Activated T-helper 2 cell treated with anti-CD3 and anti-CD28 coated beads, Interferon-gamma antibody, Interleukin-2, Interleukin-4, amounts not matched to agents 10 μg/mL and 5 μg/mL and 100 μg/mL, durations not matched to agents 14 hours and 24 hours and 36 hours (primary cell): Measurements from ENCODE around the gene TBCB. TPM values are rescaled to one million over a fixed set of nuclear protein-coding genes. Genes with fewer than 3 reads are reported as not detected.
"Not testable (repeated sequence)": the region's sequence is repeated elsewhere in the genome, so short reads cannot be mapped to it uniquely, and the experiment has no call there.

Experiments
- DNase-seq: peaks from one replicate; pipeline ENCODE4 v3.0.0; 2021; ENCODE audit warnings: low spot score
- H3K27ac Mint-ChIP-seq: one replicate; pipeline ENCODE4 v1.8.0; 2021; ENCODE audit warnings: mixed read lengths
- H3K27me3 Mint-ChIP-seq: one replicate; pipeline ENCODE4 v1.8.0; 2021; ENCODE audit warnings: low read depth, mixed read lengths
- H3K36me3 Mint-ChIP-seq: one replicate; pipeline ENCODE4 v1.8.0; 2021; ENCODE audit warnings: low read depth, mixed read lengths
- H3K4me1 Mint-ChIP-seq: one replicate; pipeline ENCODE4 v1.8.0; 2021; ENCODE audit warnings: low read depth, mixed read lengths
- H3K4me3 Mint-ChIP-seq: one replicate; pipeline ENCODE4 v1.8.0; 2021; ENCODE audit warnings: low read depth, mild to moderate bottlenecking, moderate library complexity, mixed read lengths
- H3K9me3 Mint-ChIP-seq: one replicate; pipeline ENCODE4 v1.8.0; 2021; ENCODE audit warnings: mixed read lengths
- intact Hi-C: fragments of 100-400 bp; cut with micrococcal nuclease; formaldehyde crosslinking; loops from one replicate; pipeline ENCODE4 v1.15.1; 2023
- total RNA-seq: library from RNA; stranded (reverse); gene quantifications from 2 replicates; pipeline ENCODE4 v1.2.3, GENCODE V29; 2022

The TBCB gene
- total RNA-seq, 1 donor from 2014 or later = 143 TPM

DNA sequence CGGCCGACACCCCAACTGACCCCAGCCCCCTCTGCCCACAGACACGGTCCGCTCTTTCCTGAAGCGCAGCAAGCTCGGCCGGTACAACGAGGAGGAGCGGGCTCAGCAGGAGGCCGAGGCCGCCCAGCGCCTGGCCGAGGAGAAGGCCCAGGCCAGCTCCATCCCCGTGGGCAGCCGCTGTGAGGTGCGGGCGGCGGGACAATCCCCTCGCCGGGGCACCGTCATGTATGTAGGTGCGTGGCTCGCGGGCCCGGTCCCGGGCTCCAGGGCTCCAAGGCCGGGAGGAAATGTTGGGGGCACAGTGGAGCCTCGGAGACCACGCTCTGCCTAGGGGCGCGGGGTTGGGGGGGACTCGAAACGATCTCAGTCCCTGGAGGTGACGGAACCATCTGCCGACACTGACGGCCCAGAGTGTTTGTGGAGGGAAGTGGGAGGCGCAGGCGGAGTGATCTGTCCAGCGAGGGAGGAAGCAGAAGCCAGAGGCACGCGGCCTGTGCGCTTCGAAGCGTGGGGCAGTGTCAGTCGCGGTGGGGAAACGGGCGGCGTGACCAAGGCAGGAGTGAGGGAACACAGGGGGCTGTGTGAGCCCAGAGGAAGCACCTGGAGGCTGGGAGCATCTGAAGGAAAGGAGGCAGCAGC lies 6.3 kb downstream of the TBCB start:
- Mint-ChIP-seq H3K27ac (no peak overlapping the region), H3K36me3 (peaks cover 61% of the 10 kb centered on the region), H3K4me3 (no peak overlapping the region), H3K9me3 (no peaks in the 10 kb centered on the region), H3K27me3 (no peaks in the 10 kb centered on the region), H3K4me1 (peaks cover 10% of the 10 kb centered on the region)
- no peak for DNase-seq
- intact Hi-C loops = no loop called here

- Mint-ChIP-seq H3K27me3 (no peaks in the 10 kb centered on the region), H3K4me1 (peaks cover 9% of the 10 kb centered on the region), H3K9me3 (no peaks in the 10 kb centered on the region), H3K27ac (peak overlapping the region; percentile 24), H3K36me3 (peaks cover 38% of the 10 kb centered on the region), H3K4me3 (no peak overlapping the region)
- no peak for DNase-seq
- intact Hi-C loops = no loop called here
Measured at GRCh38 chr19:36125557-36125956, 10.3 kb downstream of the TBCB start.

GRCh38 chr19:36128392-36128736 lies 13.1 kb downstream of the TBCB start:
- H3K27ac Mint-ChIP-seq = peak overlapping the region; percentile 98
- H3K4me1 Mint-ChIP-seq = peaks cover 23% of the 10 kb centered on the region
- H3K27me3 Mint-ChIP-seq = no peaks in the 10 kb centered on the region
- peaks cover 25% of the 10 kb centered on the region for H3K36me3 Mint-ChIP-seq
- DNase-seq = no peak
- H3K4me3 Mint-ChIP-seq = peak overlapping the region; percentile 84
- H3K9me3 Mint-ChIP-seq = no peaks in the 10 kb centered on the region
- intact Hi-C loops = loop anchor here (2.0 kb wide), 1 partner anchor 86 kb away; the partner anchor contains the start of genes ZNF146 and ZNF565

GRCh38 chr19:36131221-36131620 lies 16.0 kb downstream of the TBCB start:
- DNase-seq, H3K27ac Mint-ChIP-seq, H3K9me3 Mint-ChIP-seq, H3K36me3 Mint-ChIP-seq, H3K4me3 Mint-ChIP-seq, H3K27me3 Mint-ChIP-seq: not testable (repeated sequence)
- intact Hi-C loops = loop anchor here (10.0 kb wide), 1 partner anchor 354 kb away; the partner anchor contains the start of gene ZNF566
- H3K4me1 Mint-ChIP-seq = peaks cover 24% of the 10 kb centered on the region

DNA sequence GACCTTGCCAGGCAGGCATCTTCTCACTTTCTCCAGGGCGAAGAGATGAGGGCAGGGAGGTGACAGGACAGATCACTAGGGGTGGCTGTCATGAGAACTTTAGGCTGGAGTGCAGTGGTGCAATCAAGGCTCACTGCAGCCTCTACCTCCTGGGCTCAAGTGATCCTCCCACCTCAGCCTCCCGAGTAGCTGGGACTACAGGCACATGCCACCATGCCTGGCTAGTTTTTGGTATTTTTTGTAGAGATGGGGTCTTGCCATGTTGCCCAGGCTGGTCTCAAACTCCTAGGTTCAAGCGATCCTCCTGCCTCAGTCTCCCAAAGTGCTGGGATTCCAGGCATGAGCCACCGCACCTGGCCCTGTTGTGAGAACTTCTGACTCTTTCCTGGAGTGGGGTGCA lies 19.6 kb downstream of the TBCB start:
- intact Hi-C loops = loop anchor here (10.0 kb wide), 1 partner anchor 350 kb away; the partner anchor contains the start of gene ZNF566
- H3K4me1 Mint-ChIP-seq = peaks cover 18% of the 10 kb centered on the region

DNA sequence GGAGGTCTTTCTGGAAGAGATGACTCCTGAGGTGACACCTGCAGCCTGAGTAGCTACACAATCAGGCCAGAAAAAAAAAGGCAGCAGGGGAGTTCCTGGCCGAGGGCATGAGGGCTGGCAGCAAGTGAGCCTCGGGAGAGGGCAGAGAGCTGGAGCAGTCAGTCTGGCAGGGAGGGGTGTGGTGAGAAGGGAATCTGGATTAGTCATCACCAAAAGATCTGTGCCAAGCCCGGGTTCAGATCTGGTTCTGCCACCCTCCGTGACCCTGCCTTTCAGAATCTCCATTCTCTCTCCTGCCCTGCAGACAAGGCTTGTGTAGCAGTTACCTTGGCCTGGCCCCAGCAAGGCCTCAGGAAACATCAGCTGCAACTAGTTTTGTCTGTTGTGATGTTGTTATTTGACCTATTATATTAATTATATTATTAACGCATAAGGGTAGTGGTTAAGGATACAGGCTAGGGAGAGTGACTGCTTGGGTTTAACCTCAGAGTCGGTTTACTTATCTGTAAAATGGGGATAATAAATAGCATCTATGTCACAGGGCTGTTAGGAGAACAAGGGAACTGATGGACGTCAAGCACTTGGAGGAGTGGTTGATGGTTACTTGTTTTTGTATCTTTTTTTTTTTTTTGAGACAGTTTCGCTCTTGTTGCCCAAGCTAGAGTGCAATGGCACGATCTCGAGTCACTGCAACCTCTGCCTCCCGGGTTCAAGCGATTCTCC lies 21.9 kb downstream of the TBCB start:
- Mint-ChIP-seq H3K27me3 (no peaks in the 10 kb centered on the region), H3K36me3 (peaks cover 15% of the 10 kb centered on the region), H3K4me1 (peaks cover 22% of the 10 kb centered on the region), H3K4me3 (no peak overlapping the region), H3K27ac (no peak overlapping the region), H3K9me3 (no peaks in the 10 kb centered on the region)
- intact Hi-C loops = loop anchor here (10.0 kb wide), 1 partner anchor 348 kb away; the partner anchor contains the start of gene ZNF566
- DNase-seq = no peak

More for the DNA sequence above, 19.6 kb downstream of the TBCB start:
- not testable (repeated sequence) for H3K27ac Mint-ChIP-seq, H3K4me3 Mint-ChIP-seq, H3K36me3 Mint-ChIP-seq, DNase-seq, H3K9me3 Mint-ChIP-seq, H3K27me3 Mint-ChIP-seq

DNA sequence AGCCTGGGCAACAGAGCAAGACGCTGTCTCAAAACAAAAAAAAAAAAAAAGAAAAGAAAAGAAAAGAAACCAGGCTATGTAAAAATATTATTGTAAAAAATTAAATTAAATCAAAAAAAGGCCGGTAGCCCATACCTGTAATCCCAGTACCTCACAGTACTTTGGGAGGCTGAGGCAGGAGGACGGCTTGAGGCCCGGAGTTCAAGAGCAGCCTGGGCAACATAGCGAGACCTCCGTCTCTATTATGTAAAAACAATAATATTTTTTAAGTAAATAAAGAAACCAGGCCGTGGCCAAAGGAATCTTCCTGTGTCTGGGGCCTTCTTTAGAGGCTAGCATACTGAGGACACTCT lies 23.8 kb downstream of the TBCB start:
- intact Hi-C loops = loop anchor here (10.0 kb wide), 1 partner anchor 346 kb away; the partner anchor contains the start of gene ZNF566
- Mint-ChIP-seq H3K4me1 (peaks cover 16% of the 10 kb centered on the region), H3K27ac (peak overlapping the region; percentile 95), H3K4me3 (peak overlapping the region; percentile 94), H3K36me3 (peaks cover 28% of the 10 kb centered on the region), H3K9me3 (no peaks in the 10 kb centered on the region), H3K27me3 (no peaks in the 10 kb centered on the region)
- no peak for DNase-seq

DNA sequence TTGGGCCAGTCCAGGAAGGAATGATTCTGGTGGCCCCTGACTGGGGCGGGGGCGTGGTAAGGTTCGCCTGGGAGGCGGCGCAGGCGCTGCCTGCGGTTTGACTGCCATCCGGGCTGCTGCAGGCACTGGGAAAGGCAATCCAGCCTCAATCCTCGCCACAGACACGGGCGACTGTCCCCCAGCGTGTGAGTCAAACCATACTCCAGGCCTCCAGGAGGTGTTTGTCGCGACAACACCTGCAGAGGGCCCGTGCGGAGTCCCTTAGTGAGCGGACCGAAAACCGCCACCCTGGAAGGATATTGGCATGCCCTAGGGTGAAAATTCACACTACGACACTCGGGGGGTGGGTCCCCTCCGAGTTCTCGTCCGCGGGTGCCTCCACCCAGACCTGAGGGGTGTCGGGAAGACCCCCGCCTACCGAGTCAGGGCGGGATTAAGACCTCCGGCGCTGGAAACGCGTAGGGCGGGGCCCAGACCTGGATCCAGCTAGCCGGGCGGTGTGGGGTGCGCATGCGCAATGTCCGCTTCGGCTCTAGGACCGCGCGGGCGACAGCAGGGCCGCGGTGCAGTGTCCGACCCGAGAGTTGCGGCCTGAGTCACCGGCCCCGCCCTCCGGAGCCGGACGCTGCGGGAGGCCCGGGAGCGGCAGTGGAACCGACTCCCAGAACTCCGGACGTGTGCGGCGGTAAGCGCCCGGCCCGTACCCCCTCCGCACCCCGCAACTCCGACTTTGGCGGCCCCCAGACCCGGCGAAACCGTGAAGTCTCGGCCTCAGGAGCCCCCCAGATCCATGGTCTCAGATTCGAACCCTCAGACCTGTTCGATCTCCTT lies 24.4 kb downstream of the TBCB start, which contains the start of gene CAPNS1:
CAPNS1 (plus strand) TSS at position 594 of the 831 bp plus-strand sequence. CDS start 946 bp downstream, outside the sequence.
- intact Hi-C loops = loop anchor here (1.0 to 10.0 kb wide), 3 partner anchors 12 to 345 kb away; partner anchors contain the start of gene ZNF566
- Mint-ChIP-seq H3K27me3 (no peaks in the 10 kb centered on the region), H3K27ac (peak within 1 kb of the TSS; percentile 95), H3K4me3 (peak within 1 kb of the TSS; percentile 94), H3K36me3 (peaks cover 31% of the 10 kb centered on the region), H3K4me1 (peaks cover 16% of the 10 kb centered on the region), H3K9me3 (no peaks in the 10 kb centered on the region)
- peak; percentile 91 for DNase-seq

DNA sequence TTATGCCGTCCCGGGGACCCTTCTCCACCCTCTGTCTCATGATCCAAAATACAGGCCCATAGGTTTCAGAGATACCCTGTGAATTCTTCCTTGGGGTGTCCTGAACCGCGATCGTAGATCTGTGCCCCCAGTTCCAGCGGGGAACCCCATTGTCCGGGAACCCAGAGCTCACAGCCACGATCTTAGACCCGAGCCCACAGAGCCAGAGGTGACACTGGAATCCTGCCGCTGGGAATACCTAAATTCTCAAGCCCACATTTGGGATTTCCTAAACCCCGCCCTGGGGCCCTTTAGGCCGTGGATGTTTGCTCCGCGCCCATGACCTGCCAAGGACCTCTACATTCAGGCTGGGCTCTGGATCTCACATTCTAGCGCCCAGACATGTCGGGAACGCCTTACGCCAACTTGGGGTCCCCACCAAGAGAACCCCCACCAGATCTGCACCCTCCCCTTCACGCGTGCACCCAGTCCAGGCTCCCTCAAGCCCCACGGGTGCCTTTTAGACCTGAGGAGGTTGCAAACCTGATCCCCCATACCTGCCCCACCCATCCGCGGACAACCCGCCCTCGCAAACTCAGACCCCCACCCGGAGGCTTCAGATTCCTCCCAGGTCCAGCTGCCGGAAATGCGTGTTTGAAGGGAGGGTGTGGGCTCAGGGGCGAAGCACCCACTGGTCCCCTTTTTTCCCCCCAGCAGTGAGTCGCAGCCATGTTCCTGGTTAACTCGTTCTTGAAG lies 25.2 kb downstream of the TBCB start:
- Mint-ChIP-seq H3K36me3 (peaks cover 38% of the 10 kb centered on the region), H3K27ac (peak overlapping the region; percentile 95), H3K9me3 (no peaks in the 10 kb centered on the region), H3K4me3 (peak overlapping the region; percentile 94), H3K4me1 (peaks cover 16% of the 10 kb centered on the region), H3K27me3 (no peaks in the 10 kb centered on the region)
- DNase-seq = peak; percentile 37
- intact Hi-C loops = loop anchor here (1.0 kb wide), 4 partner anchors 13 to 74 kb away; partner anchors contain the start of genes TBCB and ZNF565

- Mint-ChIP-seq H3K4me3 (peak overlapping the region; percentile 94), H3K36me3 (peaks cover 46% of the 10 kb centered on the region), H3K9me3 (no peaks in the 10 kb centered on the region), H3K27me3 (no peaks in the 10 kb centered on the region), H3K4me1 (peaks cover 16% of the 10 kb centered on the region), H3K27ac (peak overlapping the region; percentile 74)
- intact Hi-C loops = loop anchor here (1.0 kb wide), 2 partner anchors 26 to 73 kb away; partner anchors contain the start of genes TBCB and ZNF565
- peak; percentile 88 for DNase-seq
Measured at GRCh38 chr19:36141039-36141927, 26.0 kb downstream of the TBCB start.

GRCh38 chr19:36142046-36142445 lies 26.8 kb downstream of the TBCB start:
- Mint-ChIP-seq H3K4me1 (peaks cover 15% of the 10 kb centered on the region), H3K36me3 (peaks cover 54% of the 10 kb centered on the region), H3K4me3 (no peak overlapping the region), H3K27me3 (no peaks in the 10 kb centered on the region), H3K27ac (no peak overlapping the region), H3K9me3 (no peaks in the 10 kb centered on the region)
- intact Hi-C loops = no loop called here
- no peak for DNase-seq
